COR-L47 (cell line): ENCODE results near the gene NTRK2.

ENCODE experiments used
- DNase-seq: peaks from one replicate; lab custom pipeline; 2025; lab: John Stamatoyannopoulos, UW

The NTRK2 gene

DNA sequence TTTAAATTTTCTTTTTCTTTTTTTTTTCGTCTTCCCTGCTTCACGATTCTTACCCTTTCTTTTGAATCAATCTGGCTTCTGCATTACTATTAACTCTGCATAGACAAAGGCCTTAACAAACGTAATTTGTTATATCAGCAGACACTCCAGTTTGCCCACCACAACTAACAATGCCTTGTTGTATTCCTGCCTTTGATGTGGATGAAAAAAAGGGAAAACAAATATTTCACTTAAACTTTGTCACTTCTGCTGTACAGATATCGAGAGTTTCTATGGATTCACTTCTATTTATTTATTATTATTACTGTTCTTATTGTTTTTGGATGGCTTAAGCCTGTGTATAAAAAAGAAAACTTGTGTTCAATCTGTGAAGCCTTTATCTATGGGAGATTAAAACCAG, 352.2 kb downstream of the NTRK2 start:
- no peak for DNase-seq

DNA sequence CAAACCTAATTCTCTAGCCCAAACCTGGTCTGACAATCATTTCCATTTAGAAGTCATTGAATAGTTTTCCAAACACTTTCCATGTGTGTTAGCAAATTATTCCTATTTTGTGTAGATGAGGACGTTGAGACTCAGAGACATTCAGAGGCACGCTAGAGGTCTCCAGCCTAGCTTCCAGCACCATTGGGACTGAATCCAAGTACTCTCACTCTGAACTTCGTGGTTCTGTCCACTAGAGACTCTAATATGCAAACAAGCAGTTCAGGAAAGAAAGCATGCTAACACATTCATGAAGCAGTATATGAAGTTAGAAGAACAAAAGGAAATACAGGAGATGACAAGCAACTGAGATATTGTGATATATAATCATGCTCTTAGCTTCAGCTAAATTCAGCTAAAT, 354.8 kb downstream of the NTRK2 start:
- no peak for DNase-seq

DNA sequence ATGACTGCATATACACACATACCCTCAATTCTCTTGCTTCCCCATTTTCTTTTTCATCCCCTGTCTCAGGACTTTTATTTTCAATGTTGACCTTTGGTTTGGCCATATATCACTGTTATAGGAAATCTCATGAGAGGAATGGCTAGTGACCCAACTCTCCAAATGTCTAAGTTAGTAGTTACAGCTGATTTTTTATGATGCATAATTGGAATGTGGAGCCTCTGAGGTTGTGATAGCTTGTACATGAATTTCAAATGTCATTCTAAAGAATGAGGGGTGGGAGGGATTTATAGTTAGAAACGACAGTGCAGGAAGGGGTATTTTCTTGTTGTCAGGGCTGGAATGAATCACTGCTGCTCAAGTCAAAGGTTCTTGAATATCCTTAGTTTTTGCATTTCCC, 356.1 kb downstream of the NTRK2 start:
- DNase-seq: no peak

DNA sequence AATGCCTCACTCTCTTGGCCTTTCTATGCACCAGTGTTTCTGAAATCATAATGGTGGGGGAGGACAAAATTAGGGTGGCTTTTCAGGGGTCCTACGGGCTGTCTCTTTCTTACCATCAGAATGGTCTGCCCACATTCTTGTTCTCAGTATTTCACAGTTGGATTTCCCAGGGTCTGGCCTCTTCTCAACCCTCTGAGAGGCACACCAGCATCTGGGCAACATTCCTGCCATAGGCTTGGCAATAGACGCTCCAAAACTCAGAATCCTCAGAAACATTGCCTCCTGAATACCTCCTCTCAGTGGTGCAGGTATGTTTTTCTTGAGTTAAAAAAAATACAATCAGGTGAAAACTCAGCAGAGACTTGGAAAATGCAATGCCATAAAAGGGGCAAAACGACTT, 358.3 kb downstream of the NTRK2 start:
- DNase-seq: no peak

DNA sequence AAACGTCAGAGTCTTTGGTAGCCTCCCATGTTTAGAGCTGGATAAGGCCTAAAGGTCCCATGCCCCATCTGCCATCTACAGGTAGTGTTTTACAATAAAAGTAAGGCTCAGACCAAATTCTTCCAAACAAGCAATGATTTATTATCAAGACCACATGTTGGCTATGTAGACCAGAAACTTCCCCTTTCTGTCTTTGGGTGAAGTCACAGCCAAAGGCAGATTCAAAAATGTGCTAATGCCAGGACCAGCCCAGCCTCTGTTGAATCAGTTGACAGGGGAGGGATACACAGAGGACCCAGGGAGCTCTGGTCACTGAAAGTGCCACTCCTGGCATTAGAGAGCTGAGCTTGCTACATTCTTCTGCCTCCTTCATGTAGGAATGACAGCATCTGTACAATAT, 360.8 kb downstream of the NTRK2 start:
- DNase-seq: no peak

DNA sequence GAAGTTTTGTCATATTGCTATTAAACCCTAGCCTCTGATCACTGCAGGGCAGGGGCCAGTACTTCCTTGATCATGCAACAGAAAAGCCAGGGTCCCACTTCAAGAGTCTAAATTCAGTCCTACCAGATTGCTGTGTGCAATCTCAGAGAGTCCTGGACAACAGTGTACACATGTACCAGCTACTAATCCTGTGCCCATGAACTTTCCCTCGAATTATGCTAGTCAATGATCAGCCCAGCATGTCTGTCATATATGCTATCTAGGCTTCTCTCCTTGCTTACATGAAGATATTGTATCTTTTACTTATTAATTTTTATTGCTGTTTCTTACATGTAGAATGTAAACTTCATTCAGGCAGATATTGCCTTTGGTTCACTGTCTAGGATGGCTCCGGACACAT, 367.0 kb downstream of the NTRK2 start:
- DNase-seq: no peak

DNA sequence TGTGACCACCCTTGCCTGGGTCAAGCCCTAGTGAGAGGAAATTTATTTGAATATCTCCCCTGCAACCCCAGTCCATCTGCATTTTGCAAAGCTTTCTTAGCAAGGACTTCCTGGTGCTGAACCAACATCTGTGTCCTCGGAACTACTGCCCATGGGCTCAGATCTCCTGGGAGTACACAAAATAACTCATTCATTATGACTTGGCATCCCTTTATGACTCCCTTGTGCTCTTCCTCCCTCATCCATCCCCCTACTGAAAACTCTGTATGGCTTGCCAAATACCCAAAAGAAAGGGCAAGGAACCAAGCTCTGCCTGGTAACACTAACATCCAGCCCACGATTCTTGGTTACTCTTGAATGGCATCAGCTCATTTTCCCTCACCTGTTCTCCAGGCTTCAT, 368.5 kb downstream of the NTRK2 start:
- DNase-seq: no peak

DNA sequence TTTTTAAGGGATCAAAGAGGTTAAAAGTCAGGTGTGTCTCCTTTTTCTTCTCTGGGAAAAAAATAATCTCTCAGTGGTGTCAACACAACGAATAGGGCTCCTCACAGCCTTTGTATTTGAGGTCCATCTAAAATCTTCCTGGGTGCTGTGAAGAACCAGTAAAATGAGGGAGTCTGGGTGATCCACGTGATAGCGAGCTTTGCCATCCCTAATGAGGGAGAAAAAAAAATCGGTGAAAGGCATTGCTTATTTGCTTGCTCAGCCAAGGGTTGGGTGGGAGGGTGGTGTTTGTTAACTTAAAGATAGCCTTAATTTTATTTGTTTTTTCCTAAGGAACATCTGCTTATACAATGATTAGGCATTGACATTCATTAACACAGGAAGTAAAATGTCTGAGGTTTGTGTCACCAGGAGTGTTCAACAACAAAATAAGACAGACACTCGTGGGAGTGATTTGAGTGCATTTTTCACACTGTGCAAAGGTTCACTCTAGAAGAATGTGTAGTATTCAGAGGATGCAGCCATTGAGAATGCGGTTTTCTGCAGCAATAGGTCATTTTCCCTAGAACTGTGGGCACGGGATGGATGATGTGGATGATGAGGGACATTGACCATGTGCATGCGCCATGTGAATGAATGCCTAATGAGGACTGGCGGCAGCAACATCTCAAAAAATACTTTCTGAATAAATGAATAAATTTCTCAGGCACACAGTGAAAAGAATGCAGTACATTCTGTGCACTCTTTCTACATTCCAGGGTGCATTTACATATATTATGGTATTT, 369.5 kb downstream of the NTRK2 start:
- DNase-seq: no peak

DNA sequence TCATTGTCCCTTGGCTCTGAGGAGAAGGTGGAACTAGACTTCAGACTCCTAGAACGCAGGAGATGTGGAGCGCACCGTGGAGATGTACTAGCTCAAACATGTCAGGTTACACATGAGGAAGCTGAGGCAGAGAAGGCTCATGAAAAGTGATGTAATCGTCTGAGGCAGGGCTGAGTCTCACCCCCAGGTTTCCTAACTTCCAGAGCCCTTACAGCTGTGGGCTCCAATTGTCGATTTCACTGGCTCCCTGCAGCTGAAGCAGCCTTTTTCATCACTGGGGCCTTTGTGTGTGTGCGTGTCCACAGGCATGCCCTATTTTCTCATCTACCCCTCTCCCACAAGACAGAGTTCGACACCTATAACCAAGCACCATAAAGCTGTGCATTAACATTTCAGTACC, 370.6 kb downstream of the NTRK2 start:
- DNase-seq: no peak

DNA sequence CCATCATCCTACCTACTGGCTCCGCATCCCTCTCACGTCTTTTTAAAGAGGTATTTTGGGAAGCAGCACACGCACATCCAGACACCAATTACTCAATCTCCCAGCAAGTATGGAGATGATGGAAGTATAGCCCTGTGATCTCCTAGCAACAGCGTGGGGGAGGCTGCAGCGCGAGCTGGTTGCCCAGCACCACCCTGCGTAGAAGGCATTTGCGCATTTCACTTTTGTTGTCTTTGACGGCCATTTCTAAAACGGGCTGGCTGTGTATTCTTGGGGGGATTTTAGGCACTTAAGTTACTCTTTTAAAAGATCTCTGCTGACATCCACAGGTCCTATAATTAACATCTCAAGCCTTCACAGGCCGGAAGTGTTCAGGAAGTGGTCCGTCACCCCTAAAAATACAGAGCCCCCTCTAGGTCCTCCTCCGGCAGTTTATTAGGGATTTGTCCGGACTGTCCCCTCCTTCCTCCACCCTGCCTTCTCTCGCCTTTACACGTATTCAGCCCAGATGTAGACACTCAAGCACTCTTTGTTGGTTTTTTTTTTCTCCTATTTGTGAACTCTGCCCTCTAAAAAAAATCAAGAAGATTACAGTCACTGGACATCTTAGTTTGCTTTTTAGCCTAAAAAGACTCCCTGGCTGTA, 371.4 kb downstream of the NTRK2 start:
- no peak for DNase-seq

DNA sequence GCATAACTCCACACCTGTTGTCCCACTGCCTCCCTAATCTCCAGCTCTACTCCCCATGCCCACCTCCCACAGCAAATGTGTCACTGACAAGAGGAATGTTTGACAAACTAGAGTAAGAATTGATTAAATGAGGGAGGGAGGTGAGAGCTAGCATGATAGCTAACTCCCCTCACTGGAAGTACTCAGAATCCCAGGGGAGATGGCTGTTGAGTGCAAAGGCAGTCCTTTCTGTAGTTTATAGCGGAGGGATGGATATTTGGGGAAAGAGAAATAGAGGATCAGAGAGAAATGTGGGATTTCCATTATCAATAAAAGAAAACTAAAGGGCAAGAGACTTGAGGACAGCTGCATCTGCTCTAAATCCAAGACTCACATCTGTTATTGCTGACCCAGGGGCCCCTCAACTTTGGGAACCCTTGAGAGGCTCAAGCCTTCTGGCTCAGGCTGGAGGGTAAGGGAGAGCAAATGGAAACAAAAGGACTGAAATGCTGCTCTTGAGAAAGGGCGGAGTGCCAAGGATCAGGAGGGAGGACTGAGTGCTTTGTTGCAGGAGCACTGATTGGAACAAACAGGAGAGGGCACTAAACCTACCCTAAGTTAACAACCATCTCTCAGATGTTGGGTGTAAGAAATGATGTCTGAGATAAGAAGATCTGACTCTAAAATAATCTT, 372.1 kb downstream of the NTRK2 start:
- no peak for DNase-seq

DNA sequence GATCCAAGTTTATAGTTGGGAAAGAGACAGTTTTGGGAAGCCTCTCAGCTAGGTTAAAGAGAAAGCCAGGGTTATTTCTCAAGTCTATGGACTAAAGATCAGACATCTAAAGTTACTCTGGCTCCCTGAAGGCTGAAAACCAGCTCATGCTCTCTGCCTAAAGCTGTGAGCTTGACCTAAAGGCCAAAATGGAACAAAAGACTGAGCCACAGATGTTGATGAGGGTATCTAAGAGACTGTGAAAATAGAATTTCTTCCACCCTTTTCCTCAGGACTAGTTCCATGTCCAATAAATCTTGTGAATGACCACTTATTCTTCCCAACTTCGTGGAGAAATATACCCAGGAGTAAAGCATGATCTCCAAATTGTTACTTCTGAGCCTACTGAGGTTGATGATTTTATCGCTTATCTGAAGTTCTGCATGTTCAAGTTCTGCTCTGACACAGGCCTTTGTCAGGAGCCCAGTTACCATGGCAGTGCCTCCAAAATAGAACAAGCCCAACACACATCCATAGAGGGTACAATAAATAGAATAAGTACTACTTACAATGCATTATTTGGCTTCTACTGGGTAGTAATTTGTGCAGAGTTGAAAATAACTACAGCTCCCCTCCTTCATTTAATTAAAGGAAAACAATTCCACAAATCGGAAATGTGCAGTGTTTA, 373.6 kb downstream of the NTRK2 start:
- DNase-seq: no peak

DNA sequence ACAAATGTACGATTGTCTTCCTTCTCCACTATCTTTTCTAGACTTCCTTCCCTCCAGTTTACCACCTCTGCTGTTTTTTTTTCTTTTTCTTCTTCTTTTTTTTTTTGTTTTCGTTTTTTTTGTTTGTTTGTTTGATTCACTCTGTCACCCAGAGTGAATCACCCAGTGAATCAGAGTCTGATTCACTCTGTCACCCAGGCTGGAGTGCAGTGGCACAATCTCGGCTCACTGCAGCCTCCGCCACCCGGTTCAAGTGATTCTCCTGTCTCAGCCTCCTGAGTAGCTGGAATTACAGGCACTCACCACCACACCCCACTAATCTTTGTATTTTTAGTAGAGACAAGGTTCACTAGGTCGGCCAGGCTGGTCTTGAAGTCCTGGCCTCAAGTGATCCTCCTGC, 375.7 kb downstream of the NTRK2 start:
- DNase-seq: no peak

DNA sequence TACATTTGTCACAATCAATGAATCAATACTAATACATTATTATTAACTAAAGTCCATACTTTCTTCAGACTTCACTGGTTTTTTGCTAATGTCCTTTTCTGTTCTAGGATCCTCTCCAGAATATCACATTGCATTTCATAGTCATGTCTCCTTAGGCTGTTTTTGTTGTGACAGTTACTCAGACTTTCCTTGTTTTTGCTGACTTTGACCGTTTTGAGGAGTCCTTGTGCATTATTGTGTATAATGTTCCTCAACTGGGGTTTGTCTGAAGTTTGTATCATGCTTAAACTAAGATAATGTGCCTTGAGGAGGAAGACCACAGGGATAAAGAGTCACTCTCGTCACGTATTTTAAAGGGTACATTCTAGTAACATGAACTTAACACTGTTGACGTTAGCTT, 376.9 kb downstream of the NTRK2 start:
- DNase-seq: no peak

DNA sequence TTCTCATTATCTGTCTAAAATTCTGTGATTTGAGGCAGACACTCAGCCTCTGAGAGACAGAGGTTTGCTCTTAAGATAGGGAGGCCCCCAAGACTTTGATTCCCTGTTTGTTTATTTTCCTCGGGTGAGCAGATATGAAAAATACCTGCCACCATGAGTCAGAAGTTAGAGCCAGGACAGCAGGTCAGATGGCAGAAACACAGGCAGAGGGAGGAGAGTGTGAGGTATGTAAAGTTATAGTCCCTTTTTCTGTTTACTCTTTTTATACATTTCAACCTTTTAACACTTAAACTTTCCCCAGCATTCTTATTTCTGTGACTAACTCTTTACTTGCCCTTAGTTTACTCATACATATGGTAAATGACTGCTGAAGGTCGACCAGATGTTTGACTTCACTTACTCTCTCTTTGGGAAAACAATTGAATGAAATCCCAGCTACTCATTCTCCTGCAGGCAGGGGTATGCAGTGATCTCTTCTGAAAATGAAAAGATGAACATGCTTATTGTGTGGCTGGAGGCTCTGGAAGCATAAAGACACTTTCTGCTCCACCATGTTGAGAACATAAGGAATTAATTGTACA, 383.8 kb downstream of the NTRK2 start:
- no peak for DNase-seq

DNA sequence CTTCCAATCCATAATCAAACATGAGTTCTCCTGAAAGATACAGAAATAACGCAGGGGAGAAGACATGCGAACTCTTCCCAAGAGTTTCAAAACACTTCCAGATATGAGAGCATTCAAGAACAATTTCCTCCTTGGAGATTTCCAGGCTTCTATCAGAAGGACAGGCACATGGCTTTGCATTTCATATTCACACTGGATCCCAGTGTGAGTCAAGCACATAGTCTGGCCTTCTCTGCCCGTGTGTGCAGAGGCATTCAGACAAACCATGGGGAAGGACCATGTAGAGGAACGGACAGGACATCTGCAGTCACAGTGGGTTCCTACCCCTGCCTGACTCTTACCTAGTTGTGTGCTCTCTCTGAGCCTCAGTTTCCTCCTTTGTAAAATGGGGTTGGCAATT, 384.5 kb downstream of the NTRK2 start:
- no peak for DNase-seq

DNA sequence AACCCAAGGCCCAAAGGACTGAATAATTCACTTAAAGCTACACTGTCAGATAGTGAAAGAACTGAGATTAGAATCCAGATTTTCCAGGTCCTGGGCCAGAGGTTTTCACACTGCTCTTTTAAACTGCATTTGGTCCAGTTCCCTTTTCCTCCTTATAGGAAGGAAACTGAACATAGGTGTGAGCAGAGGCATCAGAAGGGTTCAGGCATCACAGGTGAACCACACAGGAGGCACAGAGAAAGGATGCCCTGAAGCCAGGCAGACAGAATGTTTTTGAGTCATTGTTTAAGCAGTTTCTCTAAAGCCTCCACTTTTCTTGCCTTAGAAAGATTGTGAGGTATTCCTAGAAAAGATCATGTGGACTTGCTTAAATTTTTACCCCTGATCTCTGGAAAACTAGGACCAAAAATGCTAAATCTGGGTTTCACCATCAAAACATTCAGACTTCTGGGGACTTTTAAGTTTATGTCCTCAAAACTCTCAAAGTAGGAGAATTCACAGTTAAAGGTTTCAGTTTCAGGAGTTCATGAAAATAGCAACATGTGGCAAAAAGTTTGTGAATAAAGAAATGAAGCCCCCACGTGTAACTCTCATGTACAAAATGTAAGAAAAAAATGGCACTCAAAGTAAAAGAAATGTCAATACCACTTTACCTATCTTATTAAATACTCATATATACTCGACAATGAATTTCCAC, 386.1 kb downstream of the NTRK2 start:
- no peak for DNase-seq

DNA sequence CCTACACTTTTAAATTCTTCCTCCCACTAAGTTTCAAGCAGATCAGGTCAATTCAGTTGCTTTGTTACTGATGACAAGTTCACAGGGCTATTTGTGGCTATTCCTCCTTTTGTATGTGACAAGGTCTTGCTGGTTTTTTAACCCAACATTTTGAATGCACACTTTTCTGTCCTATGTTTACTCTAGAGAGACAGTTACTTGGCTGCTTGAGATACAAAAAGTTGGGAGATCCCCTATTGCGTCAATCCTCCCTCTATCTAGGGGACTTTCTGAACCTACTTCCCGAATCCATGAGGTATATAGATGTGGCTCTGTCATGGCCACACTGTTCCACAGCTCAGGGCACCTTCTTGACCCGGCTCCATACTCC, 386.7 kb downstream of the NTRK2 start:
- no peak for DNase-seq

DNA sequence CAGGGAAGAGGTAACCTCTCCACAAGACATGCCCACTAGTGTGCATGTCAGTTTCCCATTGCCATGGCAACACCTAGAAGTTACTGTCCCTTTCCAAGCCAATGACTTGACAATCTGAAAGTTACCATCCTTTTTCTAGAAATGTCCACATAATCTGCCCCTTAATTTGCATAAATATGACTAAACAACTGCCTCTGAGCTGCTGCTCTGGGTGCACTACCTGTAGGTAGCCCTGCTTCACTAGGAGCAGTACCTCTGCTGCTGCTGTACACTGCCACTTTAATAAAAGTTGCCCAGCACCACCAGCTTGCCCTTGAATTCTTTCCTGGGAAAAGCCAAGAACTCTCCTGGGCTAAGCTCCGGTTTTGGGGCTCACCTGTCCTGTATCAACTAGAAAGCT, 392.4 kb downstream of the NTRK2 start:
- no peak for DNase-seq

DNA sequence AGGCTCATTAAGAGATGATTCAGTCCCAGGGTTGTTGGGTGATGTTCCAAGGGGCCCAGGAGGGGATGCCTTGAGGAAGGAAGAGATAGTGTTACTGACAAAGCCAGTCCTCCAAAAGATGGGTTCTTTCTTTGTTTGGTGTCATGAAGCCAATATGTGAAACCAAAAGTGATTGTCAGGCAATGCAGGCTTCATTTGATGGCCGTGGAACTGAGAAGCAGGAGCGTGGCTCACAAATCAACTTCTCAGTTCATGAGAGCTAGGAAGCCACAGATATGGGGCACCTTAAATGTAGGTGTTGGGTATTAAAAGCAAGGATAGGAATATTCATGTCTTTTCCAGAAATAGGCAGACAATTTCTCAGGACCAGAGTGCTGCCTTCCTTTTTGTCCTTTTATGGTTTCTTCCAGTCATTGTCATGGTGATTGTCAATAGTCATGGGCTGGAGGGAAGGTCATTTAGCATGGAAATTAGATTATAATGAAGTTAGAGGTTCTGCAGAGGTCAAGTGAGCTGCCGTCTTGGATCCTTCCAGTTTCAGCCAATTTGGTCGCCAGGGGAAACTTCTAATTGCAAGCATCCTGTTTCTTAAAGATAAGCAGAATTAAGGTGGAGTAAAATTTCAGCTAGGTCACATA, 393.0 kb downstream of the NTRK2 start:
- no peak for DNase-seq

DNA sequence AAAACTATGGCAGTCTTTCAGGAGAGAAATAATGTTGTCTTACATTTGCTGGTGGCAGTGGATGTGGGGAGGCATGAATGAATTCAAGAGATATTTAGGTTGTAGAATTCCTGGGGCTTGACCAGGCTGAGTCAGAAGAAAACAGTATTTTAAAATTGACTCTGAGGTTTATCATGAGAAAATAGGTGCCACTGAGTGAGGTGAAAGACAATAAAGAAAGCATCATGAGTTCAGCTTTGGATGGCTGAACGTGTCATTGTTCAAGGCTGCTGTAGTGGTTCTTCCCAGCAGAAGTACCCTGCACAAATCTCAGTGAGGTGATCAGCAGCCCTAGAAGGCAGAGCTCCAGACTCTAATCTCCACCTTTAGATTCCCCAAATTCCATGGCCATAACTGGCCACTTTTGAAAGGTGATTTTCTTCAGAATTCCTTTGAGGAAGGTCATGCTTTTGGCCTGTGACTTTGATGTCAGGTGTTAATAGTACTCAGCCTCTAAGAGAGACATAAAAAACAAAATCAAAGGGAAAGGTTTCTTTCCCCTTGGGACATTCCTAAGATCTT, 395.4 kb downstream of the NTRK2 start:
- DNase-seq: no peak
